ENCODE results near the gene WFDC8. TPM values are rescaled to one million over a fixed set of nuclear protein-coding genes. Genes with fewer than 3 reads are reported as not detected.
"Not testable (repeated sequence)": the region's sequence is repeated elsewhere in the genome, so short reads cannot be mapped to it uniquely, and the experiment has no call there.

The WFDC8 gene
- total RNA-seq (2014; rRNA removed; shearing (Covaris generic)): not detected in 2 replicates

DNA sequence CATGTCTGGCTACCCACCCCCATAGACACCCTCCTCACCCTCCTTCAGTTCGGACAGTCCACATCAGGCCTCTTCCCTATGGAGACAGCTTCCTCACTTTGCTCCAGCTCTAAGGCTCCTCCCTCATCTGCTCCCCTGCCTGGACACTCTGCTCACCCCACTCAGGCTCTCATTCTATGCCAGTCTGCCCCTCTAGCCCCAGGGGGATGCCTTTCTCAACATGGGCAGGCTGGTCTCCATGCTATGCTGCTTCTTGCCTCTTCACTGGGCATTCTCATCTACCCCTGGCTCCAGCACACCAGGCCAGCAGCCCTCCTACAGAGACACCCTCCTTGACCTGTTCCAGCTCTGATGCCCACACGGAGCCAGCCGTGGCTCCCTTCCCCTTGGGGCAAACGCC is at the start of gene WFDC8:
Gene WFDC8 (minus strand): TSS at position 101 of the 400 bp plus-strand sequence. CDS start 37 bp downstream, at position 64.
- no peak for DNase-seq (ENCODE audit: low read depth)

DNA sequence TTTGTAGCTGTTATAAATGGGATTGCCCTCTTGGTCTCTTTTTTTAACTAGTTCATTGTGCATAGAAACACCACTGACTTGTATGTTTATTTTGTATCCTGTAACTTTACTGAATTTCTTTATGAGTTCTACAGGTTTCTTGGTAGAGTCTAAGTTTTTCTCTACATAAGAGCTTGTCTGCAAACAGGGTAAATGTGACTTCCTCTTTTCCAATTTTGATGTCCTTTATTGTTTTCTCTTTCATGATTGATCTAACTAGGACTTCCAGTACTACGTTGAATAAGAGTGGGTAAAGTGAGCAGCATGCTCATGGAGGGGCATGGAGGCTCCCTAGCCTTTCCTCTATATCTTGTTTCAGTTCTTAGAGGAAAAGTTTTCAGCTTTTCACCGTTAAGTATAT is 47.5 kb upstream of the WFDC8 start:
- DNase-seq (ENCODE audit: low read depth): no peak

DNA sequence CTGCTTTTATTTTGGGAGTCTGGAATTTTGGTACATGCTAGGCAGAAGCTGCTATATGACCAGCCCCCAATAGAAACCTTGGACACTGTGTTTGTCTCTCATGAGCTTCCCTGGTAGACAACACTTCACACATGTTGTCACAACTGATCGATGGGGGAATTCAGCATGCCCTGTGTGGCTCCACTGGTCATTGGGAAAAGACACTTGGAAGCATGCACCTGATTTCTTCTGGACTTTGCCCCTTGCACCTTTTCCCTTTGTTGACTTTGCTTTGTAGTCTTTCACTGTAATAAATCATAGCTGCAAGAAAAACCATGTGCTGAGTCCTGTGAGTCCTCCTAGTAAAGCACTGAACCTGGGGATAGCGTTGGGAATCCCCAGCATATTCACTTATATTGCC is 42.5 kb upstream of the WFDC8 start:
- no peak for DNase-seq (ENCODE audit: low read depth)

DNA sequence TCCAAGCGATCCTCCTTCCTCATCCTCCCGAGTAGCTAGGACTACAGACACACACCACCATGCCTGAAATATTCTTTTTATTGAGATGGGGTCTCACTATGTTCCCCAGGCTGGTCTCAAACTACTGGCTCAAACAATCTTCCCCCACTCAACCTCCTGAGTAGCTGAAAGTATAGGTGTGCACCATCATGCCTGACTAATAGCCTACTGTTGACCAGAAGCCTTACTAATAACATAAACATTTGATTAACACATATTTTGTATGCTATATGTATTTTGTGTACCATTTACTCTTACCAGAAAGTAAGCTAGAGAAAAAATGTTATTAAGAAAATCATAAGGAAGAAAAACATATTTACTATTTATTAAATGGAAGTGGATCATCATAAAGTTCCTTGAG is 38.5 kb upstream of the WFDC8 start:
- no peak for DNase-seq (ENCODE audit: low read depth)

DNA sequence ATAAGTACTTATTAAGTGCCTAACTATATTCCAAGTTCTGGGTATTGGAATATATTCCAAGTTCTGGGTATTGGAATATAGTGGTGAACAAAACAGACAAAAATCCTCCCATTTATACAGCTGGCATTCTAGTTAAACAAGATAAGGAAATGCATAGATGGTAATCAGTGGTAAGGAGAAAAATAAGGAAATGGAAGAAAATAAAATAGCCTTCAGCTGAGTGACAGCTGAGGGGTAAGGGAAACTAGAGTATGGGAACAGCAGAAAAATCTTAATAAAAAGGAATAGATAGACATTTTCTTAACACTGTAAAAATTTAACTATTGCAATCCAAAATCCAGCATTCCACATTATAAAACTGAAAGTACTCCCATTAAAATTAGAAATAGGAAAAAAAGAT is 33.2 kb upstream of the WFDC8 start:
- no peak for DNase-seq (ENCODE audit: low read depth)

DNA sequence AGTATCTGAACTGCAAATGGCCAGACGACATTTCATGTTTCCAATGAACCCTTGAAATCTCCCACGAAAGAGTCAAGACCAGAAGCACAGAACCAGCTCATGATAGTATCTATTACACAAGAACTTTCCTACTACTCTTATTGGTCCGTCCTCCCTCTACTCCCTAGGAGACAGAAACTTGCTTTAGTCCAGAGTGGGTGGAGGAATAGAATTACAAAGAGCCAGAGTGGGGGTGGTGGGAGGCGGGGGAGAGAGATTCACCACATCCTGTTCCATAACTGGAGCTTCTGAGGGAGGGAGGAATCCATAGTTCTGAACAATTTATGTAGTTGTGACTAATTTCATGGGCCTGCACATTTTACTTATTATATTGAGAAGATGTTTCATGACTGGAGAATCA is 32.0 kb upstream of the WFDC8 start:
- peak; percentile 52 for DNase-seq (ENCODE audit: low read depth)

DNA sequence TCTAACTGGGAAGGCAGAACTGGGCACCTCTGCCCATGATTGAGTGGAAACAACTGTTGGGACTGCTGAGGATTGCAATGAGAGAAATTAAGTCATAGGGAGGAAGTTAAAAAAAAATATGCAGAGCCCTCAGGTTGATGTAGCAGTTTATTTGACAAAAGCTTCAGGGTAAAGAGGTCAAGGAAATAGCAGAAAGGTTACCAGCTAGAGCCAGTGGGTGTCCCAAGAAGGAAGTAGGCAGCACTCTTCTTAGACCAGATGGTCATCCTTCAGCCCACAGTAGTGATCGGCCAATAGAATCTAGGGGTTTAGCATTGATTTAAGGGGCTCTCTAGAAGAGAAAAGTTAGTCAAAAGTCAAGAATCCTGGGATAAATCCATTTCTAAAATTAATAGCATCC is 28.7 kb upstream of the WFDC8 start:
- no peak for DNase-seq (ENCODE audit: low read depth)

DNA sequence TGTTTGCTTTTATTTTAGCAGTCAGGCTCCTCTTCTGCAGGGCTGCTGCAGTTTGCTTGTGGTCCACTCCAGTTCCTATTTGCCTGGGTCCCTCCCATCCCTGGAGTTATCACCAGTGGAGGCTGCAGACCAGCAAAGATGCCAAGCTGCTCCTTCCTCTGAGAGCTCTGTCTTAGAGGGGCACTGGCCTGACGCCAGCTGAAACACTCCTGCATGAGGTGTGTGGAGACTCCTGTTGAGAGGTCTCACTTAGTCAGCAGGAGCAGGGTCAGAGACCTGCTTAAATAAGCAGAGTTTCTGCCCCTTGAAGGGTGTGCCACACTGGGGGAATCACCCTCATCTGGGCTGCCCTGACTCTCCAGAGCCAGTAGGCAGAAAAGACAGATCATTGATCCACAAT is 16.2 kb upstream of the WFDC8 start:
- no peak for DNase-seq (ENCODE audit: low read depth)

DNA sequence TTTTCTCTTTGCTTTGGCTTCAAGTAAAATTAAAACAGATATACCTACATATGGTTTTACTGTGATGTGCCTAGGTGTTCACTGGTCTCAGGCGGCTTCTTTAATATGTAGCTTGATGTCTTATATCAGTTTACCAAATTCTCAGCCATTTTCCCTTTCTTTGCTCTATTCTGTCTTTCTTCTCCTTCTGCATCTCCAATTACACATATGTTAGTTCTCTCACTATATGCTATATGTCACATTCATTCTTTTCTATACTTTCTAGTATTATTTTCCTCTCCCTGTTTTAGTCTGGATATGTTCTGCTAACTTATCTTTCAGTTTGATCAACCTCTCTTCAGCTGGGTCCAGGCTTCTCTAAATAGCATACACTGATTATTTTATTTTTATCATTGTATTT is 14.4 kb upstream of the WFDC8 start:
- no peak for DNase-seq (ENCODE audit: low read depth)

DNA sequence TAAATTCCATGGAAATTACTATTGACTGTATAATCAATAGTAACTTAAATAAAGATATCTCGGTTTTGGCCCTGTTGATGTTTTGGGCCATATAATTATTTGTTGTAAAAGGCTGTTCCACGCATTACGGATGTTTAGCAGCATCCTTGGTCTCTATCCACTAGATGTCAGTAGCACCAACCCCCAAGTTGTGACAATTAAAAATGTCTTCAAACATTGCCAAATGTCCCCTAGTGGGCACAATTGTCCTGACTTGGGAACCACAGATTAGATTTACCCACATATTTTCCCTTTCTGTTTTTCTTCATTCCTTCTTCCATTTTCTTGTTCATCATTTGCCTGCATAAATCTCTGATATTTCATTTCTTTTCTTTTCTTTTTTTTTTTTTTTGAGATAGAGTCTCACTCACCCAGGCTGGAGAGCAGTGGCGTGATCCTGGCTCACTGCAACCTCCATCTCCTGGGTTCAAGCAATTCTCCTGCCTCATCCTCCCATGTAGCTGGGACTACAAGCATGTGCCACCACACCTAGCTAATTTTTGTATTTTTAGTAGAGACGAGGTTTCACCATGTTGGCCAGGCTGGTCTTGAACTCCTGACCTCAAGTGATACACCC is 13.6 kb upstream of the WFDC8 start:
- peak; percentile 34 for DNase-seq (ENCODE audit: low read depth)

DNA sequence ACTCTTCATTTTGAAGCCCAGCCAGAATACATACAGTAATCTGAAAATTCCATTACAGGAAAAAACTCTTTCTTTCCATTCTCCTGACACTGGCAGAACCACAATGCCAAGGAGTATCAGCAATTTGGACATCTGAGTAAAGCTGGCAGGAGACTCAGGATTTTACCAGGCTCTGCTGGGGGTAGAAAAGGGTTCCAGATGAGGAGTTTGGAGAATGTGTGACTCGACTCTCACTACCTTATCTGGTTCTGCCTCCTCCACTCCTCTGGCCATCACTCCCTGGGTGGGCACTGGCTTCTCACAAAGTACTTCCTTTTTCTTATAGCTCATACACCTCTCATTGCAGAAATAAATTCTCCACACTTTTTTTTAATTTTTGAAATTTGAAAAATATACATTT is 10.6 kb upstream of the WFDC8 start:
- peak; percentile 15 for DNase-seq (ENCODE audit: low read depth)

DNA sequence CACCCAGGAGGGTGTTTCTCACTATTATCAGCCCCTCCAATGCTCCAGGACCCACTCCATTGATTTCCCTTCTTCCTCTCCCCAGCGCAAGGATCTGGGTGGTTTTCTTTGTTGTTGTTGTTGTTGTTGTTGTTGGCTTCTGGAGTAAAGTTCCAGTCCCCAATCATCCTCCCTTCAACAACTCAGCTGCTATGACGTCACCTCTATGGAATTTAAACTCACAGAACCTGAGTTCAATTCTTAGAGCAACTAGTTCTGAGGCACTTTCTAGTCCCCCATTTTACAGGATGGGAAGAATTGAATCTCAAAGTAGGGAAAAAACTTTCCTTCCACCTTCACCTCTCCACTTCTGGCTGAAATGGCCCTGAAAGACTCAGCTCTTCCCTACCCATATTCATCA is 9.7 kb upstream of the WFDC8 start:
- no peak for DNase-seq (ENCODE audit: low read depth)

DNA sequence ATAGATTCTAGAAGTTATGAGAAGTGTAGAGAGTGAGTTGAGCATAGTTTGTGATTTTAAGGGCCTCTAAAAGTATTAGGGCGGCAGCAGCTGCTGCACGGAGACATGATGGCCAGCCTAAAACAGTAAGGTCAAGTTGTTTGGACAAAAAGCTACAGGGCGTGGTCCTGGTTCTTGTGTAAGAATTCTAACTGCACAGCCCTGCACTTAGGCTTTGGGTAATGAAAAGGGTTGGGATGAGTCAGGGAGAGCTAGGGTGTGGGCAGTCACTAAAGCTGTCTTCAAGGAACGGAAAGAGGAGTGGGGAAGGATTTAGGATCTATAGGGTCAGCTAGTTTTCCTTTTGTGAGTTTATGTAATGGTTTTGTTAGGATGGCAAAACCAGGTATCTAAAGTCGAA is 6.9 kb upstream of the WFDC8 start:
- not testable (repeated sequence) for DNase-seq (ENCODE audit: low read depth)

DNA sequence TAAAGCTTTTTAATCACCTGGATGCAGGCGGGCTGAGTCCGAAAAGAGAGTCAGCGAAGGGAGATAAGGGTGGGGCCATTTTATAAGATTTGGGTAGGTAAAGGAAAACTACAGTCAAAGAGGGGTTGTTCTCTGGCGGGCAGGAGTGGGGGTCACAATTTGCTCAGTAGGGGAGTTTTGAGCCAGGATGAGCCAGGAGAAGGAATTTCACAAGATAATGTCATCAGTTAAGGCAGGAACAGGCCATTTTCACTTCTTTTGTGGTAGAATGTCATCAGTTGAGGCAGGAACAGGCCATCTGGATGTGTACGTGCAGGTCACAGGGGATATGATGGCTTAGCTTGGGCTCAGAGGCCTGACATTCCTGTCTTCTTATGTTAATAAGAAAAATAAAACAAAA is 5.2 kb upstream of the WFDC8 start:
- not testable (repeated sequence) for DNase-seq (ENCODE audit: low read depth)

DNA sequence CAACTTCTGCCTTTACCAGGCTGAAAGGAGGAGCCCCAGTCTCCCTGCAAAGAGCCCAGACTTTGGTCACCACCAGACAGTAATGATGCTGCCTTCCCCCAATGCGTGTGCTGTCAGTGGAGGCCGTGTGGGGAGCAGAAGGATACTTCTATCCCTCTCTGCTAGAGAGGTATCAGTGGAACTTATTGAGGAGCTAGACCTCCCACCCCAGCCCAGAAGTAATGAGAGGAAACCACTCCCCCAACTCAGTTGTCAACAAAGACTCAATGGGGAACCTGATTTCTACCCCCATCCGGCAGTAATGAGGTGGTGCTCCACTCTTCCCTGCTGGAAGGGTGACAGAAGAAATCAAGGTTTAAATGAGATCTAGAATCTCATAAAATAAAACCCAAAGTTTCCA is 4.4 kb upstream of the WFDC8 start:
- DNase-seq (ENCODE audit: low read depth): no peak

DNA sequence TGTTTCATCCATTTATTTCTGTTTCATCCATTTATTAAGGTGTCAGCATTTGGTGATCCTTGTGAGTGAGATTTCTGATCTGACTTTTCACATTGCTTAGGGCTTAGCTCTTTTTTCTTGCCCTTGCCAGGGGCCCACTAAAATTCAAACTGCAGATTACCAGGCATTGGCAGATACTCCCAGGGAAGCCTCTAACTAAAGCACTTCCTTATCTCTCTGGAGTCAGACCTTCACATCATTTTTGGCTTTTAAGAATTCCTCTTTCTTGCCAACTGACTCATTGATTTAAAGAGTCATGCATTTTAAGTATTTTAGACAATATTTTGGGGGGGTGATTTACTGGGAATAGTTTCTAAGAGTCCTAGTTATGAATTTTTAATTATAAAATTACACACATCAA is 2.6 kb upstream of the WFDC8 start:
- no peak for DNase-seq (ENCODE audit: low read depth)

DNA sequence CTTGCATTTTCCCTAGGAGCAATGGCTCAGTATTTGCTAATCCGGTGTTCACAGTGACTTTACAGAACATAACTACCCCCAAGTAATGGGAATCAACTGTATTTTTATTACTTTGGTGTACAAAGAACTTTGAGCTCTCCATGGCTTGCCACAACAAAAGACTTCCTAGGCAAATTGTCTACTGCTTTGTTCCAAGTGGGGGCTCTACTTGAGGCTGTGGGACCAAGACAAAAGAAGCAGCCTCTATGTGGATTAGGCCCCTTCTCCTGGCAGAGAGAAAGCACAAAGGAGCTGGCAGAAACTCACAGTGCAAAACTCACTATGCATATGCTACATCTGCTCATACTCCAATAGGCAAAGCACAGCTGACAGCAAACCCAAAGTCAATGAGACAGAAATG is 853 bp downstream of the WFDC8 start:
- DNase-seq (ENCODE audit: low read depth): no peak

DNA sequence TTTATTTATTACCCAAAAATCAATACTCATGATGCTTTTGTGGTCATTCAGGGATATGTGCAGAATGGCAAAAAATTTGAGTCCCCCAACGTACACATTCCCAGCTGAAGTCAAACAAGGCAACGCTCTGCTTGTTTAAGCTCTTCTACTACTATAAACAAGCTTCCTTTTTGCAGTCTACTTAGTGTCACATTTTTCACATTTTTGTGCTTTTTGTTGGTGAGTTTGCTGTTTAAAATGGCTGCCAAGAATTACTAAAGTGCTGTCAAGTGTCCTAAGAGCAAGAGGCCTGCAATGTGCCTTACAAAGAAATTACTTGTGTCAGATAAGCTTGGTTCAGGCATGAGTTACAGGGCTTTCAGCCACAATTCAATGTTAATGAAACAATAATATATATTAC is 2.1 kb downstream of the WFDC8 start:
- DNase-seq (ENCODE audit: low read depth): no peak

DNA sequence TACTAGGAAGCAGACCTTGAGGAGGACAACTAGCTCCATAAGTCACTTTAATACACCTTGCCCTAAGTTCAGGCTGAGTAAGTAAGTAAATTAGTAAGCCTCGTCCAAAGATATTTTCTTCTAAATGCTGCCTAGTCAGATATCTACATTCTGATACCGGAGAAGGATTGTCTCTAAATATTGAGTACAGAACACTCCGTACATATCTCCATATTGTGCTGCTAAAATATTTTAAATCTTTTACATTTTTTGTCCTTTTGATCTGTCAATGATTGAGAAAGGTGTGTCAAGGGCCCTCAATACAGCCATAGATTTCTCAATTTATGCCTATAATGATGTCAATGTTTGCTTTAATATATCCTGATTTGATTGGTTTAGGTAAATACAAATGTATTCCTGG is 3.2 kb downstream of the WFDC8 start:
- no peak for DNase-seq (ENCODE audit: low read depth)

DNA sequence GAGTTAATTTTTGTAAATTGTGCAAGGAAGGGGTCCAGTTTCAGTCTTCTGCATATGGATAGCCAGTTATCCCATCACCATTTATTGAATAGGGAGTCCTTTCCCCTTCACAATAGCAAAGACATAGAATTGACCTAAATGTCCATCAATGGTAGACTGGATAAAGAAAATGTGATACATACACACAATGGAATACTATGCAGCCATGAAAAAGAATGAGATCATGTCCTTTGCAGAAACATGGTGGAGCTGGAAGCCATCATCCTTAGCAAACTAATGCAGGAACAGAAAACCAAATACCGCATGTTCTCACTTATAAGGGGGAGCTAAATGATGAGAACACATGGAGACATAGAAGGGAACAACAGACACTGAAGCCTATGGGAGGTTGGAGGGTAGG is 9.4 kb downstream of the WFDC8 start:
- not testable (repeated sequence) for DNase-seq (ENCODE audit: low read depth)

DNA sequence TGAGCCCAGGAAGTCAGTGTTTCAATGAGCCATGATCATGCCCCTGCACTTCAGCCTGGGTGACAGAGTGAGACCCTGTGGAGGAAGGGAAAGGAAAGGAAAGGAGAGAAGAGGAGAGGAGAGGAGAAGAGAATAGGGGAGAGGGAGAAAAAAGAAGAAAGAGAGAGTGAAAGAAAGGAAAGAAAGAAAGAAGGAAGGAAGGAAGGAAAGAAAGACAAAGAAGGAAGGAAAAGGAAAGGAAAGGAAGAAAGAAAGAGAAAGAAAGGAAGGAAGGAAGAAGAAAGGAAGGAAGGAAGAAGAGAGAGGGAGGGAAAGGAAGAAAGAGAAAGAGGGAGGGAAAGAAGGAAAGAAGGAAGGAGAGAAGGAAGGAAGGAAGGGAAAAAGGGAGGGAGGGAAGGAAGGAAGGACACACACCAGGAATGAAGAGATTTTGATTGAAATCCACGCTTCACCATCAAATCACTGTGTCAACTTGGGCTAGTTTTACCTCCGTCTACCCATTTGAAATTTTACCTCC is 14.3 kb downstream of the WFDC8 start:
- no peak for DNase-seq (ENCODE audit: low read depth)

DNA sequence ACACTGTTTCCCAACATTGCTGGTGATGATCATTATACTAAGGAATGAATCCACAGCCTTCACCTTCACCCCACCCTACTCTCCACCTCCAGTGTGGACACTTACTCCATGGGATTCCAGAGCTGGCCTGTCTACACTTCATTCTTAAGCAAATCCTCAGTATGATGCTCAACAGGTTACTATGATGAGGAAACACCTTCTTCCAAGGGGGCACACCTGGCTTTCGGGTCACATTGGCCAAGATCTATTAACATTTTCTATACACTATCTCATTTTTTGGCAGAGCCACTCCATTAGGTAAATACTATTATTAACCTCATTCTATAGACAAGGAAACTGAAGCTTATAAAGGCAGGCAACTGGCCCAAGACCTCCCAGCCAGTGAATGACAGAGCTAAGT is 23.9 kb downstream of the WFDC8 start:
- DNase-seq (ENCODE audit: low read depth): no peak

DNA sequence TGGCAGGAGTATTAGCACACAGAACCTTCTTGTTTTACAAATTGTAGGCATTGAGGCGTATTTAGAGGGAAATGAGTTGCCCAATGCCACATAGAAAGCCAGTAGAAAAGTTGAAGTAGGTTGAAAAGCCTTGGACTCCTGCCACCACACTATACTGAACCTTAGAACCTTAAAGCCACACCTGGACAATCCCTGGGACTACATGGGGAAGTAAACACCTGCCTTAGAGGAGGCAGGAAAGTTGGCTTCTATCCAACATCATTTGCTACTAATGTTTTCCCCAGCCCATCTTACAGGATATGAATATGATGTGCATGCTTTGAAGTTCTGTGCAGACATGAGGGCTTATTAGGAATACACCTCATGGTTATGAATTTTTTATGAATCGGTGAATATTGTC is 26.6 kb downstream of the WFDC8 start:
- no peak for DNase-seq (ENCODE audit: low read depth)

DNA sequence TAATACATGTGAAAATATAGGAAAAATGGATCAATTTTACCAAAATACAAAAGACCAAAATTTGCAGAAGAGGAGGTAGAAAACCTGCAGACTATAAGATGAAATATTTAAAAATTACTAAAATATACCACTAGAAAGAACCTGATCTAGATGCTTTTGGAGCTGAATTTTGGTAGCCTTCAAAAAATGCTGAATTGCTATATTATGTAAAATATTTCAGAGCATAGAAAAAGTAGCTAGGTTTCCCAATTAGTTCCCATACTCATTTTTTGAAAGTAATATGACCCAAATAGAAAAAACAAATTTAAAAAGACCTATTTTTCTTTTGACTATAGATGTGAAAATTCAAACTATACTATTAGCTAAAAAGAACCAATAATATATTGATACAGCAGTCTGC is 28.3 kb downstream of the WFDC8 start:
- no peak for DNase-seq (ENCODE audit: low read depth)

All from Daoy (cell line).